Gastroesophageal sphincter (tissue), 3 donors: Measurements from ENCODE around the gene GAREM1.

Source experiments
- CTCF ChIP-seq, 4 experiments: fragments of 200-600 bp in 2 of 4; fragments of 450-650 bp in 2 of 4; sonication (generic) in 1 of 4; IDR thresholded peaks; one replicate each; pipeline ENCODE4 v1.5.1; 2017 to 2019; ENCODE audit warnings: antibody characterized with exemption in 4 of 4, mild to moderate bottlenecking in 2 of 4, moderate library complexity in 2 of 4
- POLR2A ChIP-seq, 2 donors: fragments of 450-650 bp; IDR thresholded peaks; one replicate each; pipeline ENCODE4 v1.6.1; 2017; ENCODE audit warnings: antibody characterized with exemption in 2 of 2, mild to moderate bottlenecking in 2 of 2, moderate library complexity in 1 of 2

GRCh38 chr18:32373505-32373904 lies 97.2 kb downstream of the GAREM1 start:
- no peak for TF ChIP-seq POLR2A (IDR thresholded peaks at IDR 0.05)
- TF ChIP-seq CTCF (IDR thresholded peaks at IDR 0.05) = no peak
